ENCODE results near the gene EMILIN1. TPM values are rescaled to one million over a fixed set of nuclear protein-coding genes. Genes with fewer than 3 reads are reported as not detected.
A peak's percentile ranks its signal among the peaks of the same experiment; 100 is the strongest.

The EMILIN1 gene
- total and polyA plus RNA-seq, 9 donors = 8.6 to 321 (median 183) TPM

DNA sequence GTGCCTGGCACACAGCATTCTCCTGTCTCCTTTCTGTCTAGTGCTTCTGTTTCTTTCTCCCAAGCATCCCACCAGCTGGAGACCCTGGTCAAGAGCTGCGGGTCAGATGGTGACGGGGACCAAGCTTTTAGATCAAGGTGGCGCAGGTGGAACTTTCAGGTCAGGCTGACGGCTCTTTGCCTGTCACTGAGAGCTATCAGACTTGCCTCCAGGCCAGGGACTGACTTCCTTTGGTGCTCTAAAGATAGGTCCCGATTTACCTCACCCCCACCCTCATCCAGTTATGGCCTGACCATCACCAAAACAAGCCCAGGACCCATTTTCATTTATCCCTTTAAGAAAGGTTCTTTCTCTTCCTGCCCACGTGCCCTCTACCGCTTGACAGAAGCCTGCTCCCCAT lies 1.2 kb upstream of the EMILIN1 start:
- peak in 2 of 5 donors; percentile 36 to 43 for DNase-seq
- intact Hi-C loops (cut with DNase I) = no loop called here
- no peaks in the 10 kb centered on the region for H3K9me3 ChIP-seq
- no peak overlapping the region for H3K4me3 ChIP-seq
- WGBS, 3 donors = 59 to 61% (median 60%) methylated on average over 7 of the region's 7 CpGs
- H3K27ac ChIP-seq = peak overlapping the region; percentile 48 to 98
- H3K36me3 ChIP-seq = no peaks in the 10 kb centered on the region
- peaks cover 27% of the 10 kb centered on the region for H3K4me1 ChIP-seq (ENCODE audit: insufficient read depth)
- H3K27me3 ChIP-seq = no peaks in the 10 kb centered on the region
- no peak for TF ChIP-seq EP300 (IDR thresholded peaks at IDR 0.05)
- TF ChIP-seq, protein P1, sequence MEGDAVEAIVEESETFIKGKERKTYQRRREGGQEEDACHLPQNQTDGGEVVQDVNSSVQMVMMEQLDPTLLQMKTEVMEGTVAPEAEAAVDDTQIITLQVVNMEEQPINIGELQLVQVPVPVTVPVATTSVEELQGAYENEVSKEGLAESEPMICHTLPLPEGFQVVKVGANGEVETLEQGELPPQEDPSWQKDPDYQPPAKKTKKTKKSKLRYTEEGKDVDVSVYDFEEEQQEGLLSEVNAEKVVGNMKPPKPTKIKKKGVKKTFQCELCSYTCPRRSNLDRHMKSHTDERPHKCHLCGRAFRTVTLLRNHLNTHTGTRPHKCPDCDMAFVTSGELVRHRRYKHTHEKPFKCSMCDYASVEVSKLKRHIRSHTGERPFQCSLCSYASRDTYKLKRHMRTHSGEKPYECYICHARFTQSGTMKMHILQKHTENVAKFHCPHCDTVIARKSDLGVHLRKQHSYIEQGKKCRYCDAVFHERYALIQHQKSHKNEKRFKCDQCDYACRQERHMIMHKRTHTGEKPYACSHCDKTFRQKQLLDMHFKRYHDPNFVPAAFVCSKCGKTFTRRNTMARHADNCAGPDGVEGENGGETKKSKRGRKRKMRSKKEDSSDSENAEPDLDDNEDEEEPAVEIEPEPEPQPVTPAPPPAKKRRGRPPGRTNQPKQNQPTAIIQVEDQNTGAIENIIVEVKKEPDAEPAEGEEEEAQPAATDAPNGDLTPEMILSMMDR (IDR thresholded peaks at IDR 0.05) = no peak
- no peak for TF ChIP-seq POLR2A (IDR thresholded peaks at IDR 0.05)

DNA sequence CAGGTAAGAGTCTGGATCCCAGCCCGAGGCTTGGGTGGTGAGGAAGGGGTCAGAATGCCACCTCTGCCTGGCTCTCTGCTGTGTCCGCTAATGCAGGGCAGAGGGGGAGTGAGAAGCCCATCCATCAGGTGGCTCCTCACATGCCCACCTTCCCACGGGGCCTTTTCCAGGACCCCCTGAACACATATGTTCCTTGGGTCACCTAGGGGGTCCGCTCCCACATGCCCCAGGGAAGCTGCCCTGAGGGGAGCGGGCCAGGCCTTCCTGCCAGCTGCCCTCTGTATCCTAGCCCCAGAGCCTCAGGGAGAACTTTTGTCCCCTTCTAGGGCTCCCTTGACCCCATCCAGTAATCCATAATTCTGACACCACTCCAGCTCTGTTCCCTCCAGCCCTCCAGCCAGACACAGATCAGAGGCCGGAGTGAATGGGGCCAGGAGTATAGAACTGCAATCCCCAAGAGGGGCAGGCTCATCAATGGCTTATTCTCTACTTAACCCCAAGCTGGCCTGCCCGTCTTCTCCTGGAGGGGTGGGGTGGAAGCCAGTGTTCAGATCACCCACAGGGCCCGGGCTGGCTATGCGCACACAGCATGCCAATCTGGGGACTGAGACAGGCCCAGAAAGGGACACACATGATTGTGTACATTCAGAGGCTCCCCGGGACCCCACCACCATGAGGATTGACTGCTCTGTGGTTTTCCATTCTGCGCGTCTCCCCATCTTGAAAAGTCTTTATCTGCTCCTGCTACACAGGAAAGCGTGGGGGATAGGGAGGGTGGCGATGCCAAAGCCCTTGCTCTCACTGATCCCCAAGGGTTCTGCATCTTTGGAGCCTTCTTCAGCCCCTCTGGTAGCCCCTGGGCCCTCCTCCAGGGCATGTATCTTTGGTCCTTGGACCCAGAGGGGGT lies 1.1 kb downstream of the EMILIN1 start:
- WGBS, 3 donors = 5 to 14% (median 8%) methylated on average over 14 of the region's 14 CpGs
- H3K9me3 ChIP-seq = no peaks in the 10 kb centered on the region
- no peaks in the 10 kb centered on the region for H3K36me3 ChIP-seq
- intact Hi-C loops (cut with DNase I) = loop anchor here (10.0 kb wide), 2 partner anchors 45 to 105 kb away; partner anchors contain the start of genes MAPRE3 (in 2 of the 4) and TMEM214 (in 2 of the 4)
- peak overlapping the region; percentile 59 for H3K4me3 ChIP-seq
- TF ChIP-seq POLR2A (IDR thresholded peaks at IDR 0.05) = no peak
- no peak for TF ChIP-seq EP300 (IDR thresholded peaks at IDR 0.05)
- peak overlapping the region; percentile 48 to 98 for H3K27ac ChIP-seq
- H3K4me1 ChIP-seq (ENCODE audit: insufficient read depth) = peaks cover 22% of the 10 kb centered on the region
- no peaks in the 10 kb centered on the region for H3K27me3 ChIP-seq
- DNase-seq = peak in 3 of 5 donors; percentile 39 to 66 (median 47)

DNA sequence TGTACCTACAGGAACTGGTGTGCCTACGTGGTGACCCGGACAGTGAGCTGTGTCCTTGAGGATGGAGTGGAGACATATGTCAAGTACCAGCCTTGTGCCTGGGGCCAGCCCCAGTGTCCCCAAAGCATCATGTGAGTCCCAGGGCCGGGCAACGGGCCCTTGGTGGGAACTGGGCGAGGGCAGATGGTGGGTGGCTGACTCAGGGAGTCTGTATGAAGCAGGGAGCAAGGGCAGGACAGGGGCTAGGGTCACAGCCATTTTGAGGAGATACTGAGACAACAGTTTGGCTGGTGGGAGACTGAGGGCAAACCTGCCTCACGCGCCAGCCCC lies 1.7 kb downstream of the EMILIN1 start:
- 9 to 13% (median 11%) methylated on average over 7 of the region's 7 CpGs for WGBS, 3 donors

DNA sequence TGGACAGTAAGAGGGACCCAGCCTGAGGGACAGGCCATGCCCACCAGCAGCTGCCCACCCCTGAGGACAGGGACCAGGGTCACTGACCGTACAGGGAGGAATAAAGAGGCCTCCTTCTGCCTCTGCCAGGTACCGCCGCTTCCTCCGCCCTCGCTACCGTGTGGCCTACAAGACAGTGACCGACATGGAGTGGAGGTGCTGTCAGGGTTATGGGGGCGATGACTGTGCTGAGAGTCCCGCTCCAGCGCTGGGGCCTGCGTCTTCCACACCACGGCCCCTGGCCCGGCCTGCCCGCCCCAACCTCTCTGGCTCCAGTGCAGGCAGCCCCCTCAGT lies 2.2 kb downstream of the EMILIN1 start:
- Histone ChIP-seq H3K27ac (peak overlapping the region; percentile 48 to 98), H3K4me1 (ENCODE audit: insufficient read depth) (peaks cover 17% of the 10 kb centered on the region), H3K36me3 (no peaks in the 10 kb centered on the region), H3K4me3 (peak overlapping the region; percentile 59), H3K27me3 (no peaks in the 10 kb centered on the region), H3K9me3 (no peaks in the 10 kb centered on the region)
- peak in 1 of 5 donors; percentile 50 for DNase-seq
- intact Hi-C loops (cut with DNase I) = loop anchor here (10.0 kb wide), 2 partner anchors 46 to 106 kb away; partner anchors contain the start of genes MAPRE3 (in 2 of the 4) and TMEM214 (in 2 of the 4)
- no peak for TF ChIP-seq EP300 (IDR thresholded peaks at IDR 0.05)
- TF ChIP-seq, protein P1 (IDR thresholded peaks at IDR 0.05) = no peak
- no peak for TF ChIP-seq POLR2A (IDR thresholded peaks at IDR 0.05)
- 15 to 25% (median 23%) methylated on average over 13 to 14 of the region's 14 CpGs for WGBS, 3 donors

More for the DNA sequence above, 1.7 kb downstream of the EMILIN1 start:
- no peaks in the 10 kb centered on the region for H3K27me3 ChIP-seq
- peak in 1 of 5 donors; percentile 54 for DNase-seq
- no peaks in the 10 kb centered on the region for H3K36me3 ChIP-seq
- peak overlapping the region; percentile 59 for H3K4me3 ChIP-seq
- no peaks in the 10 kb centered on the region for H3K9me3 ChIP-seq
- intact Hi-C loops (cut with DNase I) = loop anchor here (10.0 kb wide), 2 partner anchors 45 to 105 kb away; partner anchors contain the start of genes MAPRE3 (in 2 of the 4) and TMEM214 (in 2 of the 4)
- peak overlapping the region; percentile 48 to 98 for H3K27ac ChIP-seq
- TF ChIP-seq, protein P1 (IDR thresholded peaks at IDR 0.05) = no peak
- TF ChIP-seq EP300 (IDR thresholded peaks at IDR 0.05) (no peak), POLR2A (IDR thresholded peaks at IDR 0.05) (no peak)
- H3K4me1 ChIP-seq (ENCODE audit: insufficient read depth) = peaks cover 18% of the 10 kb centered on the region
